Activated naive CD8-positive, alpha-beta T cell treated with anti-CD3 and anti-CD28 coated beads, Interleukin-2, amount 10 ng/mL, durations not matched to agents 7 days and 5 days (primary cell): ENCODE measurements around the gene SPIRE1. TPM values are rescaled to one million over a fixed set of nuclear protein-coding genes. Genes with fewer than 3 reads are reported as not detected.

ENCODE experiments used
- ATAC-seq: fragments of 150-1000 bp; cut with Tn5 transposase; one replicate; pipeline ENCODE4 v1.10.0; 2021; ENCODE audit warnings: low read depth, moderate library complexity
- POLR2A ChIA-PET: fragments of 350-600 bp; sonication (Branson Sonifier 250); formaldehyde crosslinking; loops from one replicate; lab custom pipeline; 2021; ENCODE audit warnings: antibody characterized with exemption; lab: Charles Lee
- DNase-seq: peaks from one replicate; pipeline ENCODE4 v3.0.0; 2021
- H3K27ac Mint-ChIP-seq: one replicate; pipeline ENCODE4 v1.8.0; 2022; ENCODE audit warnings: mild to moderate bottlenecking, mixed read lengths
- H3K27me3 Mint-ChIP-seq: one replicate; pipeline ENCODE4 v1.8.0; 2022; ENCODE audit warnings: mild to moderate bottlenecking, moderate library complexity, mixed read lengths
- H3K36me3 Mint-ChIP-seq: one replicate; pipeline ENCODE4 v1.8.0; 2021; ENCODE audit warnings: mild to moderate bottlenecking, mixed read lengths
- H3K4me1 Mint-ChIP-seq: one replicate; pipeline ENCODE4 v1.8.0; 2021; ENCODE audit warnings: mixed read lengths
- H3K4me3 Mint-ChIP-seq: one replicate; pipeline ENCODE4 v1.8.0; 2022; ENCODE audit warnings: mild to moderate bottlenecking, moderate library complexity, mixed read lengths
- H3K9me3 Mint-ChIP-seq: one replicate; pipeline ENCODE4 v1.8.0; 2021; ENCODE audit warnings: mixed read lengths
- total RNA-seq, 2 experiments: library from RNA; stranded (reverse); gene quantifications; one replicate each; pipeline ENCODE4 v1.2.3, GENCODE V29; 2021

SPIRE1 gene
- total RNA-seq, 2 experiments from 2014 or later, result 1.7 to 3.6 TPM

- peaks cover 2% of the 10 kb centered on the region for H3K36me3 Mint-ChIP-seq
- no peak overlapping the region for H3K4me3 Mint-ChIP-seq
- no peak overlapping the region for H3K27ac Mint-ChIP-seq
- no peaks in the 10 kb centered on the region for H3K9me3 Mint-ChIP-seq
- DNase-seq (no peak), ATAC-seq (no peak)
- H3K4me1 Mint-ChIP-seq, result peaks cover 10% of the 10 kb centered on the region
- peaks cover 4% of the 10 kb centered on the region for H3K27me3 Mint-ChIP-seq
- POLR2A ChIA-PET, result no interaction called here
Observed at GRCh38 chr18:12604445-12605007, 53.4 kb downstream of the SPIRE1 start.

GRCh38 chr18:12599966-12600365 lies 57.9 kb downstream of the SPIRE1 start:
- DNase-seq, result no peak
- ATAC-seq, result no peak
- Mint-ChIP-seq H3K27me3 (no peaks in the 10 kb centered on the region), H3K4me3 (no peak overlapping the region), H3K4me1 (peaks cover 26% of the 10 kb centered on the region), H3K9me3 (no peaks in the 10 kb centered on the region), H3K36me3 (peaks cover 4% of the 10 kb centered on the region), H3K27ac (no peak overlapping the region)
- POLR2A ChIA-PET, result interaction anchor here (0.5 kb wide), 1 partner anchor 205 kb away, joined by 4 read pairs; no protein-coding TSS in a partner anchor

GRCh38 chr18:12599543-12599942 lies 58.4 kb downstream of the SPIRE1 start:
- POLR2A ChIA-PET, result interaction anchor here (0.5 kb wide), 1 partner anchor 205 kb away, joined by 4 read pairs; no protein-coding TSS in a partner anchor
- Mint-ChIP-seq H3K27ac (no peak overlapping the region), H3K27me3 (no peaks in the 10 kb centered on the region), H3K4me3 (no peak overlapping the region), H3K4me1 (peaks cover 26% of the 10 kb centered on the region), H3K36me3 (peaks cover 2% of the 10 kb centered on the region), H3K9me3 (no peaks in the 10 kb centered on the region)
- ATAC-seq (no peak), DNase-seq (no peak)

GRCh38 chr18:12598181-12598930 lies 59.6 kb downstream of the SPIRE1 start:
- H3K4me3 Mint-ChIP-seq, result peak overlapping the region; percentile 23
- ATAC-seq, result no peak
- H3K9me3 Mint-ChIP-seq, result no peaks in the 10 kb centered on the region
- peaks cover 26% of the 10 kb centered on the region for H3K4me1 Mint-ChIP-seq
- no peaks in the 10 kb centered on the region for H3K27me3 Mint-ChIP-seq
- DNase-seq, result no peak
- peaks cover 2% of the 10 kb centered on the region for H3K36me3 Mint-ChIP-seq
- H3K27ac Mint-ChIP-seq, result no peak overlapping the region
- POLR2A ChIA-PET, result interaction anchor here (1.3 kb wide), 1 partner anchor 221 kb away, joined by 3 read pairs; the partner anchor contains the start of gene AFG3L2

GRCh38 chr18:12597760-12598159 lies 60.1 kb downstream of the SPIRE1 start:
- H3K27ac Mint-ChIP-seq, result peak overlapping the region; percentile 13
- H3K4me1 Mint-ChIP-seq, result peaks cover 26% of the 10 kb centered on the region

GRCh38 chr18:12595571-12596255 lies 62.2 kb downstream of the SPIRE1 start:
- Mint-ChIP-seq H3K9me3 (no peaks in the 10 kb centered on the region), H3K36me3 (peaks cover 2% of the 10 kb centered on the region), H3K4me1 (peaks cover 20% of the 10 kb centered on the region), H3K27ac (no peak overlapping the region), H3K4me3 (no peak overlapping the region), H3K27me3 (no peaks in the 10 kb centered on the region)
- DNase-seq (no peak), ATAC-seq (no peak)
- POLR2A ChIA-PET, result no interaction called here

More at GRCh38 chr18:12597760-12598159, 60.1 kb downstream of the SPIRE1 start:
- no peak for DNase-seq
- peaks cover 2% of the 10 kb centered on the region for H3K36me3 Mint-ChIP-seq
- no peak for ATAC-seq
- H3K27me3 Mint-ChIP-seq, result no peaks in the 10 kb centered on the region
- H3K9me3 Mint-ChIP-seq, result no peaks in the 10 kb centered on the region
- H3K4me3 Mint-ChIP-seq, result no peak overlapping the region
- POLR2A ChIA-PET, result interaction anchor here (0.7 to 1.3 kb wide), 2 partner anchors 138 to 221 kb away, joined by 3 read pairs; partner anchors contain the start of gene AFG3L2

GRCh38 chr18:12593866-12594265 lies 64.0 kb downstream of the SPIRE1 start:
- Mint-ChIP-seq H3K4me1 (peaks cover 19% of the 10 kb centered on the region), H3K9me3 (no peaks in the 10 kb centered on the region), H3K36me3 (peaks cover 2% of the 10 kb centered on the region), H3K27me3 (no peaks in the 10 kb centered on the region), H3K27ac (no peak overlapping the region), H3K4me3 (no peak overlapping the region)
- ATAC-seq (no peak), DNase-seq (no peak)
- POLR2A ChIA-PET, result no interaction called here

- POLR2A ChIA-PET, result no interaction called here
- no peaks in the 10 kb centered on the region for H3K27me3 Mint-ChIP-seq
- H3K4me1 Mint-ChIP-seq, result peaks cover 14% of the 10 kb centered on the region
- DNase-seq, result no peak
- H3K4me3 Mint-ChIP-seq, result no peak overlapping the region
- peaks cover 2% of the 10 kb centered on the region for H3K36me3 Mint-ChIP-seq
- no peak overlapping the region for H3K27ac Mint-ChIP-seq
- H3K9me3 Mint-ChIP-seq, result no peaks in the 10 kb centered on the region
- ATAC-seq, result no peak
Observed at GRCh38 chr18:12592597-12593127, 65.2 kb downstream of the SPIRE1 start.

GRCh38 chr18:12589448-12589847 lies 68.5 kb downstream of the SPIRE1 start:
- Mint-ChIP-seq H3K27ac (no peak overlapping the region), H3K4me1 (no peaks in the 10 kb centered on the region)

GRCh38 chr18:12586956-12587355 lies 71.0 kb downstream of the SPIRE1 start:
- Mint-ChIP-seq H3K9me3 (no peaks in the 10 kb centered on the region), H3K4me3 (no peak overlapping the region), H3K27ac (no peak overlapping the region), H3K36me3 (no peaks in the 10 kb centered on the region), H3K27me3 (no peaks in the 10 kb centered on the region), H3K4me1 (no peaks in the 10 kb centered on the region)
- ATAC-seq (no peak), DNase-seq (no peak)
- POLR2A ChIA-PET, result no interaction called here

More at GRCh38 chr18:12589448-12589847, 68.5 kb downstream of the SPIRE1 start:
- ATAC-seq, result no peak
- Mint-ChIP-seq H3K9me3 (no peaks in the 10 kb centered on the region), H3K27me3 (no peaks in the 10 kb centered on the region), H3K36me3 (no peaks in the 10 kb centered on the region), H3K4me3 (no peak overlapping the region)
- POLR2A ChIA-PET, result no interaction called here
- DNase-seq, result no peak

GRCh38 chr18:12585218-12585617 lies 72.7 kb downstream of the SPIRE1 start:
- no peak for DNase-seq
- no peaks in the 10 kb centered on the region for H3K9me3 Mint-ChIP-seq
- H3K27ac Mint-ChIP-seq, result no peak overlapping the region
- no peaks in the 10 kb centered on the region for H3K36me3 Mint-ChIP-seq
- H3K27me3 Mint-ChIP-seq, result no peaks in the 10 kb centered on the region
- POLR2A ChIA-PET, result no interaction called here
- H3K4me1 Mint-ChIP-seq, result no peaks in the 10 kb centered on the region
- no peak for ATAC-seq
- no peak overlapping the region for H3K4me3 Mint-ChIP-seq

GRCh38 chr18:12580630-12581342 lies 77.1 kb downstream of the SPIRE1 start:
- Mint-ChIP-seq H3K9me3 (peaks cover 1% of the 10 kb centered on the region), H3K4me3 (no peak overlapping the region), H3K4me1 (no peaks in the 10 kb centered on the region), H3K27ac (no peak overlapping the region), H3K36me3 (no peaks in the 10 kb centered on the region), H3K27me3 (peaks cover 2% of the 10 kb centered on the region)
- POLR2A ChIA-PET, result no interaction called here
- ATAC-seq (no peak), DNase-seq (no peak)

- no peak for ATAC-seq
- Mint-ChIP-seq H3K27ac (no peak overlapping the region), H3K36me3 (no peaks in the 10 kb centered on the region), H3K27me3 (peaks cover 2% of the 10 kb centered on the region), H3K4me3 (no peak overlapping the region), H3K9me3 (peaks cover 1% of the 10 kb centered on the region), H3K4me1 (no peaks in the 10 kb centered on the region)
- POLR2A ChIA-PET, result no interaction called here
- DNase-seq, result no peak
Observed at GRCh38 chr18:12579775-12580174, 78.1 kb downstream of the SPIRE1 start.
